Cardiac ventricle fibroblast (primary cell): ENCODE measurements around the gene SGF29. TPM values are rescaled to one million over a fixed set of nuclear protein-coding genes. Genes with fewer than 3 reads are reported as not detected.

Source experiments
- total RNA-seq: library from RNA; depleted of rRNA; stranded (reverse); fragments of >200 nt; gene quantifications from 2 replicates; pipeline ENCODE4 v1.2.3, GENCODE V29; 2015

Gene SGF29
- total RNA-seq, result 11.8 and 13.4 TPM in 2 replicates

DNA sequence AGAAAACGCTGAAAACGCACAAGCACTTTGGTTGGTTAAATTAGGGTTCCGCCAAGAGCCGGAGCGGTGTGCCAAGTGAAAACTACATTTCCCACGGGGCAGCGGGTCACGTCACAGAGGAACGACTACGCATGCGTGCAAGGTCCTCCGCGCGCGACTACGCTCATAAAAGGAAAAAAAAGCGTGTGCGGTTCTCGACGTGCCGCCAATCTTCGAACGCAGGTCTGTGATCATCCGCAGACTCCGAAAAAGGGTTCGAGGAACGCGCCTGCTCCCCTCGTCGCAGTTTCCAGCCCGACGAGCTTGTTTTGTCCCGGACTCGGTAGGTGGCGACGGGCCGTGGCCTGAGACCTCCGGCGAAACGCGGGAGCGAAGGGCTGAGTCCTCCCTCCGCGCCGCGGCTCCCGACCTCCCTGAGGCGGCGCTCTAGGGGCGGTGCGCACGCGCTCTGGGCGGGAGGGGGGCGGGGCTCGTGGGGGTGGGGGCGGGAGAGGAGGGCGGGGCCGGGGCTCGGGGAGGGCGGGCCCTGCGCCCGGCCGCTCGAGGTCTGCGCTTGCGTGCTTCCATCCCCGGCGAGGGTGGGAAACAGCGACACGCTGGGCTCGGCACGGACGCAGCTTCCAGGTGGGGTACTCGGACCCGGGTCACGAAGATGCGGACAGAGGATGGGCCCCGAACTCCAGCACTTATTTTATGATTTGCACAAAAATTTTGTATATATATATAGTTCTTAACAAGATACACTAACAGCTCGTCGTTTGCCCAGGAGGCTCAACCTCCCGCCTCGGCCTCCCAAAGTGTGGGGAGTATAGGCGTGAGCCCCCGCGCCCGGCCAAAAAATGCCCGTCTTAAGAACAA is at the start of gene SGF29:
TSS of gene SGF29 (plus strand) at position 145 of the 858 bp plus-strand sequence. CDS start 27,150 bp downstream, outside the sequence.

GRCh38 chr16:28538733-28539596 is 14.8 kb upstream of the SGF29 start, which contains the start of gene NUPR1:
NUPR1 (minus strand) TSS chr16:28538974; CDS start chr16:28538907, 67 bp downstream.

GRCh38 chr16:28596840-28597691 is 43.3 kb downstream of the SGF29 start, which contains the start of gene SULT1A2:
SULT1A2 (minus strand) TSS chr16:28597050; CDS start chr16:28595930, 1,120 bp downstream.

DNA sequence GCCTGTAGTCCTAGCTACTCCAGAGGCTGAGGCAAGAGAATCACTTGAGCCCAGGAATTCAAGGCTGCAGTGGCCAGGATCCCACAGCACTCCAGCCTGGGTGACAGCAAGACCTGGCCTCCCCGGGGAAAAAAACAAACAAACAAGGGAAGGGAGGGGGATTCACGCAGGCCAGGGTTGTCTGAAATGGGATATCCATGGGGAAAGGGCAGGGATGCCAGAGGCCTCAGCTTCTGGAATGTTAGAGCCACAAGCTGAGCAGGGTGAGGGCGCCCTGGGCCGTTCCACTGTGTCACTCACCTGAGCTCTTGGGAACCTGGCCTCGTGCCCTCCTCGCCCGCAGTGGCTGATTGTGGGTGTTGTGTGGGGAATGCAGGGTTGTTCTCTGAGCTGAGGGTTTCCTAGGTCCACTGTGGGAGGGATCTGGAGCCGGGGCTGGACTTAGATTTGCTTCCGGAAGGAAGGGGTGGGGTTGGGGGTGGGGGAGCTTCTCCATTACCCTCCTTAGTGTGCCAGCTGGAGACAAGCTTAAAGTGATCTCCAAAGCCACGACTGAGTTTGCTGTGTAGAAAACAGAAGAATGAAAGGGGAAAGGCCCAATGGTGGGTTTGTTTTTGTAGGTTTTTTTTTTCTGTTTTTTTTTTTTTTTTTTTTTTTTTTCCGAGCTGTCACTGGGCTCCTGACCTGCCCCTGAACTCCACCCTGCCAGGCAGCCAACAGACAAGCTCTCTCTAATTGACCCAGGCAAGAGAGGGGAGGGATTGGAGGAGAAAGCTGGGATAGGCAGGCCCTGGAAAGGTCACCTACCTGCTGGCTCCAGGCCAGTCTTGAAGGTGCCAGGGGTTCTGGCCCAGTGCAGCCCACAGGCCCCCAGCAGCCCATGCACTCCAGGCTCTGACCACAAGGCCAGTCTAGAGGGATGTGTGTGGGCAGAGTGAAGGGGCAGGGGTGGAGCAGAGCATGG is 56.2 kb downstream of the SGF29 start, which contains the start of gene SULT1A1:
TSS of gene SULT1A1 (minus strand) at position 414 of the 964 bp plus-strand sequence. CDS start 1,189 bp downstream, outside the sequence.

DNA sequence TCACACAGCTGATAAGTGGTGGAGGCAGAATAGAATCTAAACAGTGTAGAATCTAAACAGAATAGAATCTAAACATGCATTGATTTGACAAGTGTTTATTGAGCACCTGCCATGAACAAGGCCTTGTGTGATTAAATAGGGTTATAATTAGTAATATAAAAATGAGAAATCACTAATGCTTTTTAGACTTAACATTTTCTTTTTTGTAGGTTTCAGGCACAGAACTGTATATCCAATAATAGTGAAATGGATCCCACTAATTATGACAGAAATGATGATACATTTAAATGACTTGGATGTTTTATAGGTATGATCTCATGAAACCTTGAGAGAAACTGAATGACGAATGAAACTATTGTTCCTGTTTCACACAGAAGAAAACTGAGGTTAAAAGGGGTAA is 84.0 kb downstream of the SGF29 start, which contains the start of gene NPIPB8:
TSS of gene NPIPB8 (plus strand) at position 301 of the 400 bp plus-strand sequence. CDS start 296 bp downstream, outside the sequence.

Other genes starting within 250 kb of the SGF29 start
- 0.06 TPM in 1 of 2 replicates, not detected in the other for gene NPIPB6, start 190.4 kb upstream of the SGF29 start, total RNA-seq
- gene EIF3CL, start 150.1 kb upstream of the SGF29 start, total RNA-seq, result 192 and 243 TPM in 2 replicates
- not detected in 2 replicates for gene NPIPB7, start 81.6 kb upstream of the SGF29 start, total RNA-seq
- gene CLN3, start 61.8 kb upstream of the SGF29 start, total RNA-seq, result 14.1 and 19.2 TPM in 2 replicates
- gene APOBR, start 59.3 kb upstream of the SGF29 start, total RNA-seq, result not detected in 2 replicates
- gene IL27, start 47.1 kb upstream of the SGF29 start, total RNA-seq, result not detected in 2 replicates
- 40.7 and 57.5 TPM in 2 replicates for gene NUPR1, start 14.9 kb upstream of the SGF29 start, total RNA-seq
- gene SULT1A2, start 43.1 kb downstream of the SGF29 start, total RNA-seq, result 2.7 and 3.1 TPM in 2 replicates
- gene SULT1A1, start 56.1 kb downstream of the SGF29 start, total RNA-seq, result 28.6 and 35.3 TPM in 2 replicates
- gene NPIPB8, start 84.1 kb downstream of the SGF29 start, total RNA-seq, result 0.06 TPM in 1 of 2 replicates, not detected in the other
- gene EIF3C, start 157.5 kb downstream of the SGF29 start, total RNA-seq, result 304 and 379 TPM in 2 replicates
- 1.0 TPM in 1 of 2 replicates, not detected in the other for gene NPIPB9, start 197.9 kb downstream of the SGF29 start, total RNA-seq